ENCODE measurements around the gene FBXW9.

Gene FBXW9

DNA sequence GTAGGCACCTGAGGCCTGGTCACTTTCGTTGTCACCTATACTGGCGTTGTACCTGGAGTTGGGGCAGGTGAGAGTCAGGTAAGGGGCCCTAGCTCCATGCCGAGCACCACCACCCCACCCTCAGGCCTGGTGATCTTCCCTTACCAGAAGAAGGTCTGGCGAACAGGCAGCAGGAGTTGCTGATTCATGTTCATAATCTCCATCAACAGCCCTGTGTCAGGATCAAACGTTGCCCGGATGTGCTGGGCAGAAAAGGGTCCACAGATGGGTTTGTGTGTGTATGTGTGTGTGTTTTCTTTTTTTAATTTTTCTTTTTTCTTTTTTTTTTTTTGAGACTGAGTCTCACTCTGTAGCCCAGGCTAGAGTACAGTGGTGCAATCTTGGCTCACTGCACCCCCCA, 44.2 kb downstream of the FBXW9 start:
- Mint-ChIP-seq H3K27me3 (ENCODE audit: low read depth, poor library complexity) (peaks cover 3% of the 10 kb centered on the region), H3K36me3 (ENCODE audit: low read depth) (peaks cover 49% of the 10 kb centered on the region), H3K4me1 (peaks cover 13% of the 10 kb centered on the region), H3K9me3 (no peaks in the 10 kb centered on the region), H3K4me3 (no peak overlapping the region), H3K27ac (no peak overlapping the region)
- TF ChIP-seq CTCF (IDR thresholded peaks at IDR 0.05): no peak
- DNase-seq: no peak

DNA sequence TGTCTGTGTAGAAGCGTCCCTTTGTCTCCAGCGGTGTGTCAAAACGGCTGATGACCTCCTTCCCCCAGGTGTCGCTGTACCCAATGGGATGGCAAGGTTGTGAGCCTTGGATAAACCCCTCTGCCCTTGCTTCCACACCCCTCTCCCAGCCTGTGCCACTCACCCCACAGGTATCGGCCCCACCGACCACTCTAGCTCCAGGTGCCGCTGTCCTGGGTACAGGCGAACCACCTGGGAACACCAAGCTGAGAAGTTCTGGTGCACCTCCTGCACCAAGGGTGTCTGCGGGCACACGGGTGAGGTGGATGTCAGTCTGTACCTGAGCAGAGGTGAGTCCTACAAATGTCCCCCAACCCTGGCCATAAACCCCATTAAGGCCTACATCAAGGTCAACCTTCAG, 46.5 kb downstream of the FBXW9 start:
- Mint-ChIP-seq H3K36me3 (ENCODE audit: low read depth) (peaks cover 33% of the 10 kb centered on the region), H3K27me3 (ENCODE audit: low read depth, poor library complexity) (peaks cover 3% of the 10 kb centered on the region), H3K27ac (no peak overlapping the region), H3K4me1 (no peaks in the 10 kb centered on the region), H3K4me3 (no peak overlapping the region), H3K9me3 (no peaks in the 10 kb centered on the region)
- DNase-seq: no peak
- no peak for TF ChIP-seq CTCF (IDR thresholded peaks at IDR 0.05)

DNA sequence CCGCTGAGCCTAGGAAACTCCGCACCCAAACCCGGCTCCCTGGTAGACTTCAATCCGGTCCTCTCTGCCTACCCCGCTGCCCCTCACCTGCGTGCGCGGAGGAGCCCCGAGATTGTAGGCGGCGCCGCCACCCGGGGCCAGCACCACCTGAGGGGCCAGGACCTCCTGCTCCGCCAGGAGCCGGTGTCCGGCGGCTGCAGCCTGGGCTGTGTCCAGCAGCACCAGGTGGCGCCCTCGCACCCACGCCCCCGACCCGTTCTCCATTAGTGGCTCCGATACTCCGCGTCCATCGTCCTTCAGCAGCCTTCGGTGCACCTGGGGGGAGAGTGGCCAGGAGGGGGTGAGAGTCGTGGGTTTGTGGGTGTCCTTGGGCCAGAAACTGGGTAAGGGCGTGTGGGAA, 48.3 kb downstream of the FBXW9 start:
- Mint-ChIP-seq H3K36me3 (ENCODE audit: low read depth) (peaks cover 36% of the 10 kb centered on the region), H3K4me1 (no peaks in the 10 kb centered on the region), H3K27me3 (ENCODE audit: low read depth, poor library complexity) (peaks cover 7% of the 10 kb centered on the region), H3K9me3 (no peaks in the 10 kb centered on the region), H3K27ac (no peak overlapping the region), H3K4me3 (no peak overlapping the region)
- no peak for DNase-seq
- no peak for TF ChIP-seq CTCF (IDR thresholded peaks at IDR 0.05)

DNA sequence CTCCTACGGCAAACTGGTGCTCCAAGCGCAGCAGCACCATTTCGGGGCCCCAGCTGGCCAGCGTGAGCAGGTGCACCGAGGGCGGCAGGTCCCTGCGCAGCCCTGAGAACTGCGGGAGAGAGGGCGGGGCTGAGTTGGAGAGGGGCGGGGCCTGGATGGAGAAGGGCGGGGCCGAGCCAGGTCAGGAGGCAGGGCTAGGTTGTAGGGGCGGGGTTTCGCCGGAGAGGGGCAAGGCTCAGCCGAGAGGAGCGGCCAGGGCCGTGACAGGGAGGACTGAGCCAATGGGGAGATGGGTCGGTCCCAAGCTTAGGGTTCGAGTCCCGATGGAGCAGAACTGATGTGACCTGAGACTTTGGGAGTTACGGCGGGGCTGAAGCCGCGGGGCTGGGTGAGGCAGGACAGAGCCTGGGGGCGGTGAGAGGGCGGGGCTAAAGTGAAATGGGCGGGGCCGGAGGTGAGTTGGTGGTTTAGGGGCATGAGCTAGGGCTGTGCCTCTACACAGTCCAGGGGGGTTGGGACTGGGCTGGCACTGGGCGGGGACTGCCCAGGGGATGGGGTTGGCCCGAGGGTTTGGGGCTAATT, 48.9 kb downstream of the FBXW9 start:
- Mint-ChIP-seq H3K4me1 (no peaks in the 10 kb centered on the region), H3K4me3 (no peak overlapping the region), H3K27ac (no peak overlapping the region), H3K9me3 (no peaks in the 10 kb centered on the region), H3K27me3 (ENCODE audit: low read depth, poor library complexity) (peaks cover 7% of the 10 kb centered on the region), H3K36me3 (ENCODE audit: low read depth) (peaks cover 36% of the 10 kb centered on the region)
- no peak for TF ChIP-seq CTCF (IDR thresholded peaks at IDR 0.05)
- peak; percentile 26 for DNase-seq

DNA sequence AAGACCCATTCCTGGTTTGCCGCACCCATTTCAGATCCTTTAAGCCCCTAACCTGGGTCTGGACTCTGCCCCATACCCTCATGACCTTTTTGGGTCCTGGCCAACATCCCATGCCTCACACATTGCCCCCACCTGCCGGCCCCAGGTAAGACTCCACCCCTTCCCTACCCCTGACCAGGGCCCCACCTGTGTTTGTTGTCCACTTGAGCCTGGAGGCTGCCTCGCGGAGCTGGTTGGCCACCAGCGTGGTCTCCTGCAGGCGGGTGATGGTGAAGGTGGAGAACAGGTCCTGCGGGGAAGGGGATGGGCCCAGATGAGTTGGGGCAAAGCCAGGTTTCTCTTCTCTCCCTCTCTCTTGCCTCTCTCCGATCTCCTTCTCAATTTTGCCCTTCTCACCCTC, 49.4 kb downstream of the FBXW9 start:
- Mint-ChIP-seq H3K4me1 (no peaks in the 10 kb centered on the region), H3K27ac (no peak overlapping the region)

More for the DNA sequence above, 49.4 kb downstream of the FBXW9 start:
- TF ChIP-seq CTCF (IDR thresholded peaks at IDR 0.05): no peak
- Mint-ChIP-seq H3K4me3 (no peak overlapping the region), H3K36me3 (ENCODE audit: low read depth) (peaks cover 34% of the 10 kb centered on the region), H3K9me3 (no peaks in the 10 kb centered on the region), H3K27me3 (ENCODE audit: low read depth, poor library complexity) (peaks cover 7% of the 10 kb centered on the region)
- DNase-seq: no peak
